Testis (tissue), 3 donors: ENCODE results near the gene RBP5. TPM values are rescaled to one million over a fixed set of nuclear protein-coding genes. Genes with fewer than 3 reads are reported as not detected.
"Not testable (repeated sequence)": the region's sequence is repeated elsewhere in the genome, so short reads cannot be mapped to it uniquely, and the experiment has no call there.

Experiments
- DNase-seq: peaks from one replicate; pipeline ENCODE4 v3.0.0-alpha.2; 2019
- H3K27ac ChIP-seq, 2 donors: fragments of 200-600 bp; sonication (generic); one replicate each; pipeline ENCODE4 v1.5.1; 2019
- H3K27me3 ChIP-seq: fragments of 200-600 bp; sonication (generic); one replicate; pipeline ENCODE4 v1.5.1; 2019
- H3K36me3 ChIP-seq: fragments of 200-600 bp; sonication (generic); one replicate; pipeline ENCODE4 v1.5.1; 2017; ENCODE audit warnings: low read depth; ENCODE audit errors: missing control alignments
- H3K4me1 ChIP-seq: fragments of 200-600 bp; sonication (generic); one replicate; pipeline ENCODE4 v1.5.1; 2019
- H3K4me3 ChIP-seq, 2 donors: fragments of 200-600 bp; sonication (generic); one replicate each; pipeline ENCODE4 v1.5.1; 2017 to 2019
- H3K9me3 ChIP-seq: fragments of 200-600 bp; sonication (generic); one replicate; pipeline ENCODE4 v1.5.1; 2017
- CTCF ChIP-seq, 3 experiments: fragments of 450-650 bp in 2 of 3; fragments of 200-600 bp in 1 of 3; sonication (generic) in 1 of 3; IDR thresholded peaks; one replicate each; pipeline ENCODE4 v1.5.1; 2016 to 2019; ENCODE audit warnings: antibody characterized with exemption in 3 of 3, mild to moderate bottlenecking in 2 of 3, moderate library complexity in 1 of 3
- POLR2A ChIP-seq: fragments of 450-650 bp; IDR thresholded peaks from one replicate; pipeline ENCODE4 v1.6.1; 2017; ENCODE audit warnings: antibody characterized with exemption, mild to moderate bottlenecking, moderate library complexity
- WGBS, 2 donors: methylation state at CpG; one replicate each; pipeline ENCODE4 v1.1.5; 2018; 5-methylcytosine and 5-hydroxymethylcytosine counted together
- intact Hi-C: fragments of 100-400 bp; cut with DNase I; formaldehyde crosslinking; loops from one replicate; pipeline ENCODE4 v1.15.1; 2023; ENCODE audit warnings: low total_unique reads
- polyA plus RNA-seq: library from polyadenylated mRNA; stranded (reverse); fragments of 350-450 nt; fragmentation: Illumina TruSeq; extraction: RNeasy Lipid Tissue Mini Kit (QIAGEN cat#74804); gene quantifications from one replicate; pipeline ENCODE4 v1.2.3, GENCODE V29; 2014; ENCODE audit warnings: low read depth, low replicate concordance; ENCODE audit not compliant: insufficient read depth
- total RNA-seq, 2 donors: library from RNA; depleted of rRNA; stranded (reverse); fragments of >200 nt; gene quantifications; one replicate each; pipeline ENCODE4 v1.2.3, GENCODE V29; 2016

The RBP5 gene
- total and polyA plus RNA-seq, 3 donors from 2014 or later, result 1.1 to 11.8 (median 4.0) TPM

GRCh38 chr12:7108796-7109571 lies 19.7 kb downstream of the RBP5 start, which contains the start of gene C1RL:
Gene C1RL, minus strand, starts transcription at chr12:7109214. Its CDS starts 34 bp downstream, at chr12:7109180.
- peaks cover 33% of the 10 kb centered on the region for H3K4me1 ChIP-seq
- no peaks in the 10 kb centered on the region for H3K27me3 ChIP-seq
- peak within 1 kb of the TSS; percentile 87 to 93 for H3K27ac ChIP-seq
- H3K36me3 ChIP-seq, result no peaks in the 10 kb centered on the region
- H3K9me3 ChIP-seq, result no peaks in the 10 kb centered on the region
- intact Hi-C loops, result loop anchor here (5.0 kb wide), 1 partner anchor 47 kb away; the partner anchor contains the start of gene C1S
- TF ChIP-seq CTCF (IDR thresholded peaks at IDR 0.05) (peak; percentile 98 to 99 (median 98)), POLR2A (no peak)
- DNase-seq, result peak; percentile 93
- peak within 1 kb of the TSS; percentile 55 to 74 for H3K4me3 ChIP-seq
- WGBS, 2 donors, result 4 to 7% methylated on average over 18 to 23 of the region's 23 CpGs

GRCh38 chr12:7108003-7108795 lies 20.5 kb downstream of the RBP5 start:
- DNase-seq, result peak; percentile 77
- H3K36me3 ChIP-seq, result no peaks in the 10 kb centered on the region
- H3K9me3 ChIP-seq, result no peaks in the 10 kb centered on the region
- H3K27ac ChIP-seq, result peak overlapping the region; percentile 87 to 93
- intact Hi-C loops, result loop anchor here (5.0 kb wide), 1 partner anchor 46 kb away; the partner anchor contains the start of gene C1S
- WGBS, 2 donors, result 2 to 3% methylated on average over 16 to 30 of the region's 30 CpGs
- H3K4me3 ChIP-seq, result peak overlapping the region; percentile 55 to 74
- TF ChIP-seq CTCF (IDR thresholded peaks at IDR 0.05) (no peak), POLR2A (no peak)
- peaks cover 30% of the 10 kb centered on the region for H3K4me1 ChIP-seq
- H3K27me3 ChIP-seq, result no peaks in the 10 kb centered on the region

GRCh38 chr12:7107636-7108002 lies 21.1 kb downstream of the RBP5 start:
- H3K9me3 ChIP-seq, result no peaks in the 10 kb centered on the region
- H3K36me3 ChIP-seq, result no peaks in the 10 kb centered on the region
- peak overlapping the region; percentile 55 to 74 for H3K4me3 ChIP-seq
- H3K27me3 ChIP-seq, result no peaks in the 10 kb centered on the region
- WGBS, 2 donors, result 26 to 29% methylated on average over 3 of the region's 3 CpGs
- DNase-seq, result no peak
- peak overlapping the region; percentile 87 to 93 for H3K27ac ChIP-seq
- peaks cover 24% of the 10 kb centered on the region for H3K4me1 ChIP-seq
- intact Hi-C loops, result loop anchor here (5.0 kb wide), 1 partner anchor 45 kb away; the partner anchor contains the start of gene C1S
- no peak for TF ChIP-seq POLR2A
- TF ChIP-seq CTCF (IDR thresholded peaks at IDR 0.05), result no peak

GRCh38 chr12:7107181-7107580 lies 21.5 kb downstream of the RBP5 start:
- Histone ChIP-seq H3K27ac (peak overlapping the region in 1 of 2 donors; percentile 93), H3K4me3 (peak overlapping the region in 1 of 2 donors; percentile 55), H3K4me1 (peaks cover 23% of the 10 kb centered on the region)
- intact Hi-C loops, result loop anchor here (5.0 kb wide), 1 partner anchor 45 kb away; the partner anchor contains the start of gene C1S
- H3K36me3 ChIP-seq, DNase-seq, H3K9me3 ChIP-seq, H3K27me3 ChIP-seq: not testable (repeated sequence)
- WGBS, 2 donors, result 92 to 94% methylated on average over 5 of the region's 5 CpGs

- Histone ChIP-seq H3K36me3 (no peaks in the 10 kb centered on the region), H3K4me3 (no peak overlapping the region), H3K27me3 (no peaks in the 10 kb centered on the region), H3K9me3 (no peaks in the 10 kb centered on the region), H3K4me1 (peaks cover 16% of the 10 kb centered on the region), H3K27ac (no peak overlapping the region)
- 83 to 88% methylated on average over 1 of the region's 1 CpG for WGBS, 2 donors
- intact Hi-C loops, result loop anchor here (5.0 kb wide), 1 partner anchor 44 kb away; the partner anchor contains the start of gene C1S
- TF ChIP-seq CTCF (IDR thresholded peaks at IDR 0.05), result no peak
- TF ChIP-seq POLR2A, result no peak
- no peak for DNase-seq
Observed at GRCh38 chr12:7106082-7106481, 22.6 kb downstream of the RBP5 start.
